Stimulated activated CD4-positive, alpha-beta T cell treated with anti-CD3 and anti-CD28 coated beads, Interleukin-4, amount 100 ng/mL, for 1 hour (primary cell): Measurements from ENCODE around the gene HAP1.
"Not testable (repeated sequence)": the region's sequence is repeated elsewhere in the genome, so short reads cannot be mapped to it uniquely, and the experiment has no call there.

Experiments used
- DNase-seq: peaks from one replicate; pipeline ENCODE4 v3.0.0-alpha.2; 2020

The HAP1 gene

DNA sequence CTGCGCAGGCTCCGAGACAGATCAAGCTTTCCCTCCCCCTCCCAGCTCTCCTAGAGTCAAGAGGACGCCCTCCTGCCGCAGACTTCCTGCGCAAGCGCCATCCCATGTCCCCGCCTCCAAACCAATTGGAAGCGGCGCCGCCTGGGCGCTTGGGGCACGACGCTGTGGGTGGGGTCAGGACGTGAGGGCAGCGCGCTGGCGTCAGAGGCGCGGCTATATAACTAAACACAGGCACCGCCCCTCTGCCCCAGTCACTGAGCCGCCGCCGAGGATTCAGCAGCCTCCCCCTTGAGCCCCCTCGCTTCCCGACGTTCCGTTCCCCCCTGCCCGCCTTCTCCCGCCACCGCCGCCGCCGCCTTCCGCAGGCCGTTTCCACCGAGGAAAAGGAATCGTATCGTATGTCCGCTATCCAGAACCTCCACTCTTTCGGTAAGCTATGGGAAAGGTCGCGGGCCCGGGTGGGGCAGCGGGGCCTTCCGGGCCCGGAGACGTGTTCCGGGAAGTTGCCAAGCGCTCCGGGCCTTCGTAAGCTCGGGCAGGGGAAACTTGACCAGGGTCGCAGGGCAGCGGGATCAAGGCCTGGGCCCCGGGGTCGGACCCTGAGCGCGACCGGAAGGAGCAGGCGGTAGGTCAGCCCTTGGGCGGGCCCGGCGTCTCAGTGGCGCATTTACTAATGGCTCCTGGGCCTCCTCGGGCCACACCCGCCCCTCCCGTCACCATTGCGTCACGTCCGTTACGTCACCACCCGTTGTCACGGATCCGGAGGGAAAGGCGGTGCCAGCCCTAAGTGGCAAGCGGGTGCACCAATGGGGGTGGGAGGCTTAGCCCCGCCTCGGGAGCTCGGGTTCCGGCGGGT lies 45.6 kb downstream of the HAP1 start, which contains the start of gene EIF1:
Gene EIF1 (plus strand): TSS at position 245 of the 856 bp plus-strand sequence. CDS start 154 bp downstream, at position 399.
- peak; percentile 100 for DNase-seq

- peak; percentile 58 for DNase-seq
Measured at GRCh38 chr17:41687828-41688640, 46.4 kb downstream of the HAP1 start.

GRCh38 chr17:41686281-41686680 lies 48.2 kb downstream of the HAP1 start:
- no peak for DNase-seq

DNA sequence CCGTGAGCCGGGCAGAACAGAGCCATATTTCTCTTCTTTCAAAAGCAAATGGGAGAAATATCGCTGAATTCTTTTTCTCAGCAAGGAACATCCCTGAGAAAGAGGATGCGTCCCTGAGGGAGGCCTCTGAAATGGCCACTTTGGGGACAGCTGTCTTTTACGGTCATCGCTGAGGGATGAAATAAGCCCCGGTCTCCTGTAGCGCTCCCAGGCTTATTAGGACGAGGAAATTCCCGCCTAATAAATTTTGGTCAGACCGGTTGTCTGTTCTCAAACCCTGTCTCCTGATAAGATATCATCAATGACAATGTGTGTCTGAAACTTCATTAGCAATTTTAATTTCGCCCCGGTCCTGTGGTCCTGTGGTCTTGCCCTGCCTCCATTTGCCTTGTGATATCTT lies 48.7 kb downstream of the HAP1 start:
- DNase-seq = not testable (repeated sequence)

DNA sequence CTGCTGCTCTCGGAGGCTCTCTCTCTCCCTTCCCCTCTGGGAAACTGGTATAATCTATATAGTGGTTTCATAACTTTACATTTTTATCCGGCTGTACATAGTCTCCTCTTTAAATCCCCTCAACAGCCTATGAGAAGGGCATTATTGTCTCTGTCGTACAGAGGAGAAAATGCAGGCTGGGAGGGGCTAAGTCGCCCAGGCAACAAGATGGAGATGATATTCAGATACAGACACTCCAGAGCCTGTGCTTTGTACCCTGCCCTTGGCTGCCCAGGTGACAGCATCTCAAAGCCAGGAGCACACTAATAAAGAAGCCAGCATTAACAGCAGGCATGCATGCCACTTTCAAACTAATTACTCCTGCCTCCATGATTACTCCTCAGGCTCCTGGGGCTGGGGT lies 50.4 kb downstream of the HAP1 start:
- no peak for DNase-seq

GRCh38 chr17:41683441-41684007 lies 50.9 kb downstream of the HAP1 start:
- no peak for DNase-seq

DNA sequence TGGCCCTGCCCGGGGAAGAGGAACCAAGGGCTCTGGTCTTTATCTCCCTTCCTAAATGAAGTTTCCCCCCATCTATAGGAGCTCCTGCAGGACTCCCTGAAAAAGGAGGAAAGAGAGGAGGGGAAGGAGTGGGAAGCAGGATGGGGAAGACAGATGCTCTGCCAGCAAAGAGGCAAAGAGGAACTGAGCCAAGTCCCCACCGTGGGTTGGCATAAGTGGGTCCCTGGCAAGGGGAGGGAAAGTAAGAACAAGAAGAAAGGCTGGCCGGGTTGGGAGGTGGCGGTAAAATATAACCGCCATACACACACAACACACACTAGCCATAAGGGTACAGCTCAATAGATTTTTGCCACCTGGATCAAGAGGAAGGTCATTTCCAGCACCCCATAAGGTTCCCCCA lies 51.8 kb downstream of the HAP1 start:
- no peak for DNase-seq

- no peak for DNase-seq
Measured at GRCh38 chr17:41681776-41682175, 52.7 kb downstream of the HAP1 start.

DNA sequence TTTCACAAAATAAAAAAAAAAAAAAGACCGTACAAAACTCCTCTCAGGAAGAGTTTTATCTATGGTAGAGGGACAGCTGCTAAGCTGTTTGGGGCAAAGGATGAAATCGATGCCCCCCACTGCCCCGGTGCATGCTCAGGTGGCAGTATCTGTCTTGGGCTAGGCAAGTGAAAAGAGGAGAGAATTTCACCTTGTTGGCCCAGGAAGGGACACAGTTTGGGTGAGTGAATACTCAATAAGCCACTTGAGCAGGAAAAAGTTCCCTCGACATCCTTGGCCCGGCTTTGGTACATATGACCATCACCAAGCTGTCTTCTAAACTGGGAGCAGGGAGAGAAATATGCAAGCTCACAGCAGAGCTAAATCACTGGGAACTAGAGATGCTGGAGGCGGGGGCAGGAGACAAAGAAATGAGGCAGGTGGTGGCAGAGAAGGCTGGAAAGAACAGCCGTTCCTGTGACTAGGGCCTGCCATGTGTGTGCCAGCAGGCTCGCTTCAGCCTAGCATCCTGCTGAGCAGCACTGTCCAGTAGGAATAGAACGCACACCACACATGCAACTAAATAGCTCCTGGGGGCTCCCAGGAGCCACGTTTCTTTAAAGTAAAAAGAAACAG lies 53.9 kb downstream of the HAP1 start:
- no peak for DNase-seq

DNA sequence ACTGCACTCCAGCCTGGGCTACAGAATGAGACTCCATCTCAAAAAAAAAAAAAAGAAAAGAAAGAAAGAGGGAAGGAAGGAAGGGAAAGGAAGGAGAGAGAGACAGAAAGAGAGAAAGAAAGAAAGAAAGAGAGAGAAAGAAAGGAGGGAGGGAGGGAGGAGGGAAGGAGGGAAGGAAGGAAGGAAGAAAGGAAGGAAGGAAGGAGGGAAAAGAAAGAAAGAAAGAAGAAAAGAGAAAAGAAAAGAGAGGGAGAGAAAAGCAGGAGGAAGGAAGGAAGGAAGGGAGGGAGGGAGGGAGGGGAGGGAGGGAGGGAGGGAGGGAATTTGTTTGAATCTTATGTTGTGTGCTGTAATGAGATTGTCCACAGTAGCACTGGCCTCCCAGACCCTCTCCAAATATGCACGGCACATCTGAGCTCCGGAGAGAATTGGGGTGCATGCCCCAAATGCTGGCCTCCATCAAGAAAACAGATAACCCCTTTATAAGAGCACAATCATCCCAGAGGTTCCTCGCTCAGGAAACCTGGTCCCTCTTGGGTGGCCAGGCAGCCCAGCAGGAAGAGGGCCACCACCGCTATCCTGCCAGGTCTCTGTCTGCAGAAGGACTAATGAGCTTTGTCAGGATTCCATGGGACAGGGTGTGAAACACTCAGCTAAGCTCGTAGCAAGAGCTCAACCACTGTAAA lies 54.6 kb downstream of the HAP1 start:
- no peak for DNase-seq

DNA sequence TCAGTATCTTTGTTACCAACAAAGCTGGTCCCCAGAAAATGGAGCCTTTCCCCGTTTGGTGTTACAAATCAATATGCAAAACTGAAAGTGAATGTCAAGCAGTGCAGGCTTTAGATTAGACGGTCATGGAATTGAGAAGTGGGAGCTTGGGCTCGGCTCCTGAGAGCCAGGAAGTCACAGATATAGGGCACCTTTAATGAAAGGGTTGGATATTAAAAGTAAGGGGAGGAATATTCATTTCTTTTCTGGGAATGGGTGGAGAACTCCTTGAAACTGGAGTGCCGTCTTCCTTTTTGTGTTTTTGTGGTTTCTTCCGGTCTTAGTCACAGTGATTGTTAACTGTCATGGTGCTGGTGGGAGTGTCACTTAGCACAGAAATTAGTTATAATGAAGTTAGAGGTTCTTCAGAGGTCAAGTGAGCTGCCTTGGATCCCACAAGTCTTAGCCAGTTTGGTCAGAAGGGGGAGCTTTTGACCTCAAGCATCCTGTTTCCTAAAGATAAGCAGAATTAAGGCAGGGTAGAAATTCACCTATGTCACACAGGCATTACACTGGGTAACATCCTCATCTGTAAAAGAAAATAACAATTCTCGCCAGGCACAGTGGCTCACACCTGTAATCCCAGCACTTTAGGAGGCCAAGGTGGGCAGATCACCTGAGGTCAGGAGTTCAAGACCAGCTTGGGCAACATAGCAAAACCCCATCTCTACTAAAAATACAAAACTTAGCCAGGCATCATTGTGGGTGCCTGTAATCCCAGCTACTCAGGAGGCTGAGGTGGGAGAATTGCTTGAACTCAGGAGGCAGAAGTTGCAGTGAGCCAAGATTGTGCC lies 55.3 kb downstream of the HAP1 start:
- peak; percentile 24 for DNase-seq

GRCh38 chr17:41678411-41678906 lies 56.0 kb downstream of the HAP1 start:
- no peak for DNase-seq

- DNase-seq = no peak
Measured at GRCh38 chr17:41676058-41676419, 58.4 kb downstream of the HAP1 start.

- not testable (repeated sequence) for DNase-seq
Measured at GRCh38 chr17:41675157-41676057, 59.0 kb downstream of the HAP1 start.
